Ovary (tissue), 9 donors: Measurements from ENCODE around the gene ITM2B. TPM values are rescaled to one million over a fixed set of nuclear protein-coding genes. Genes with fewer than 3 reads are reported as not detected.
"Not testable (repeated sequence)": the region's sequence is repeated elsewhere in the genome, so short reads cannot be mapped to it uniquely, and the experiment has no call there.

ENCODE experiments used
- DNase-seq, 5 donors: peaks; one replicate each; pipeline ENCODE4 v3.0.0-alpha.2; 2019 to 2020
- H3K27ac ChIP-seq, 2 donors: fragments of 200-600 bp; one replicate each; pipeline versions ENCODE4 v1.5.1 to v1.8.0; 2019 to 2022
- H3K27me3 ChIP-seq: fragments of 200-600 bp; one replicate; pipeline ENCODE4 v1.8.0; 2022
- H3K36me3 ChIP-seq: fragments of 200-600 bp; sonication (generic); one replicate; pipeline ENCODE4 v1.5.1; 2019
- H3K4me1 ChIP-seq: one replicate; pipeline ENCODE4 v1.8.1; 2013; ENCODE audit warnings: mild to moderate bottlenecking, moderate library complexity; ENCODE audit not compliant: insufficient read depth
- H3K4me3 ChIP-seq: fragments of 200-600 bp; sonication (generic); one replicate; pipeline ENCODE4 v1.5.1; 2017
- H3K9me3 ChIP-seq, 2 donors: fragments of 200-600 bp in 1 of 2; sonication (generic) in 1 of 2; one replicate each; pipeline versions ENCODE4 v1.5.1 to v1.8.1; 2013 to 2019; ENCODE audit warnings: mild to moderate bottlenecking in 1 of 2, moderate library complexity in 1 of 2
- CTCF ChIP-seq, 3 donors: fragments of 450-650 bp in 2 of 3; fragments of 200-600 bp in 1 of 3; IDR thresholded peaks; one replicate each; pipeline versions ENCODE4 v1.5.1 to v1.8.0; 2016 to 2022; ENCODE audit warnings: antibody characterized with exemption in 3 of 3, mild to moderate bottlenecking in 1 of 3
- EP300 ChIP-seq: sonication (generic); formaldehyde crosslinking; IDR thresholded peaks from one replicate; pipeline ENCODE4 v1.6.1; 2017; ENCODE audit warnings: antibody characterized with exemption
- POLR2A ChIP-seq: fragments of 450-650 bp; IDR thresholded peaks from one replicate; pipeline ENCODE4 v1.6.1; 2017; ENCODE audit warnings: antibody characterized with exemption, mild to moderate bottlenecking, moderate library complexity
- WGBS, 3 donors: extraction: QIAGEN DNeasy Blood & Tissue Kit in 1 of 3; methylation state at CpG; one replicate each; pipeline versions ENCODE4 v1.1.5 to v1.1.7; 2013 to 2017; 5-methylcytosine and 5-hydroxymethylcytosine counted together
- intact Hi-C, 4 donors: fragments of 100-400 bp; cut with DNase I; formaldehyde crosslinking; loops; one replicate each; pipeline versions ENCODE4 v1.11.0 to v1.15.1; 2022 to 2023
- polyA plus RNA-seq, 2 donors: library from polyadenylated mRNA; stranded (reverse); fragments of 200-250 nt in 1 of 2; fragments of 350-450 nt in 1 of 2; fragmentation: Illumina TruSeq in 1 of 2; extraction: RNeasy Lipid Tissue Mini Kit (QIAGEN cat#74804) in 1 of 2; gene quantifications; one replicate each; pipeline ENCODE4 v1.2.3, GENCODE V29; 2013 to 2014
- total RNA-seq, 7 donors: library from RNA; depleted of rRNA in 2 of 7; stranded (reverse); fragments of >200 nt in 2 of 7; fragmentation: NEBNext Ultra II Directional in 3 of 7; extraction: Animal tissue kit (Norgen Biotek cat#: 25700) in 3 of 7; gene quantifications; one replicate each; pipeline versions ENCODE4 v1.1.0 to v1.2.4, GENCODE V29; 2016 to 2023
- donor health status: DM: no; HTN: no; CAD: no; lungs with moderate emphysema.
- donor health status: DM: no; HTN: no; CAD: no.
- donor health status: Bipolar disorder and iron deficiency.
- donor health status: DM: yes; HTN: yes; CAD: no.
- donor health status: DM: no; HTN: no; CAD: no.
- donor health status: DM: yes; HTN: yes; CAD: no.

ITM2B gene
- total and polyA plus RNA-seq, 9 donors, result 635 to 1,955 (median 903) TPM

- intact Hi-C loops, result loop anchor here (5.0 to 10.0 kb wide), 4 partner anchors 66 to 328 kb away; partner anchors contain the start of gene RB1 (in 2 of the 4)
- Histone ChIP-seq H3K4me3 (peak overlapping the region; percentile 17), H3K36me3 (no peaks in the 10 kb centered on the region), H3K27ac (peak overlapping the region in 1 of 2 donors; percentile 99), H3K9me3 (no peaks in the 10 kb centered on the region), H3K27me3 (no peaks in the 10 kb centered on the region), H3K4me1 (peaks cover 7% of the 10 kb centered on the region)
- TF ChIP-seq POLR2A (no peak), CTCF (IDR thresholded peaks at IDR 0.05) (no peak), EP300 (no peak)
- 1 to 7% (median 3%) methylated on average over 3 of the region's 3 CpGs for WGBS, 3 donors
- DNase-seq, result no peak
Measured at GRCh38 chr13:48236528-48237353, 3.7 kb downstream of the ITM2B start.

DNA sequence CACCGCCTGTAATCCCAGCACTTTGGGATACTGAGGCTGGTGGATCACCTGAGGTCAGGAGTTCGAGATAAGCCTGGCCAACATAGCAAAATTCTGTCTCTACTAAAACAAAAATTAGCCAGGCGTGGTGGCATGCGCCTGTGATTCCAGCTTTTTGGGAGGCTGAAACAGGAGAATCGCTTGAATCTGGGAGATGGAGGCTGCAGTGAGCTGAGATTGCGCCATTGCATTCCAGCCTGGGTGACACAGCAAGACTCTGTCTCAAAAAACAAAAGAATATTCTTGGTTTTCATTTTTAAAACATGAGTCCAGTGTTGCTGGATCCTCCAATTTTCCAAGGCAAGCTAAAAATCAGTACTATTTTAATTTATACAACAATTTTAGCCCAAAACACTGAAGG is 6.4 kb downstream of the ITM2B start:
- not testable (repeated sequence) for H3K27me3 ChIP-seq, H3K9me3 ChIP-seq, H3K4me3 ChIP-seq, H3K4me1 ChIP-seq, H3K36me3 ChIP-seq, H3K27ac ChIP-seq, DNase-seq
- intact Hi-C loops, result loop anchor here (5.0 to 10.0 kb wide), 4 partner anchors 63 to 325 kb away; partner anchors contain the start of gene RB1 (in 2 of the 4)
- WGBS, 3 donors, result 94 to 98% (median 96%) methylated on average over 6 of the region's 6 CpGs

- Histone ChIP-seq H3K36me3 (no peaks in the 10 kb centered on the region), H3K4me3 (no peak overlapping the region), H3K27ac (no peak overlapping the region), H3K4me1 (peaks cover 3% of the 10 kb centered on the region), H3K9me3 (no peaks in the 10 kb centered on the region), H3K27me3 (no peaks in the 10 kb centered on the region)
- WGBS, 3 donors, result 19 to 29% (median 24%) methylated on average over 4 of the region's 4 CpGs
- TF ChIP-seq EP300 (no peak), POLR2A (no peak)
- no peak for DNase-seq
- intact Hi-C loops, result loop anchor here in 1 of 4 donors (10.0 kb wide), 1 partner anchor 63 kb away; the partner anchor contains the start of gene RB1
Measured at GRCh38 chr13:48241651-48242050, 8.6 kb downstream of the ITM2B start.

- intact Hi-C loops, result loop anchor here in 1 of 4 donors (10.0 kb wide), 1 partner anchor 62 kb away; the partner anchor contains the start of gene RB1
- Histone ChIP-seq H3K27ac (no peak overlapping the region), H3K4me3 (no peak overlapping the region), H3K27me3 (no peaks in the 10 kb centered on the region), H3K36me3 (no peaks in the 10 kb centered on the region), H3K9me3 (no peaks in the 10 kb centered on the region), H3K4me1 (peaks cover 7% of the 10 kb centered on the region)
- no peak for DNase-seq
- TF ChIP-seq CTCF (IDR thresholded peaks at IDR 0.05) (no peak), EP300 (no peak), POLR2A (no peak)
- 90 to 96% (median 95%) methylated on average over 1 of the region's 1 CpG for WGBS, 3 donors
Measured at GRCh38 chr13:48242677-48243076, 9.7 kb downstream of the ITM2B start.

DNA sequence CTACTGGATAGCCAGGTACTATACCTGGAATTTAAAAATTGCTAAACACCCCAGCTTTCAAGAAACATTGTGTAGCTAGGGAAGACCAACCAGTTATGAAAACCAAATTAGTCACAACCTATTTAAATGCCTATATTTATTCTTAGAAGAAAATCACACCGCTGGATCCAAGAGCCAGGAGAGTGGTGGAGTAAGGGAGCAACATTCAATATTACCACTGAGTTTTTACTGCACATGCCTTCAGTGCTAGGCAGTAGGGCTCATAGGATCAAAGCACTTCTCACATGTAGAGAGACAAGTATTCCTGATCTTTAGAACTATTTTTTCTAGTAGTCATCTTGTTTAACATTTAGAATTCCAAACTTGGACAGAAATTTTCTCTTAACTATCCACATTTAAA is 11.2 kb downstream of the ITM2B start:
- Histone ChIP-seq H3K4me1 (peaks cover 10% of the 10 kb centered on the region), H3K36me3 (no peaks in the 10 kb centered on the region), H3K9me3 (no peaks in the 10 kb centered on the region), H3K4me3 (no peak overlapping the region), H3K27ac (no peak overlapping the region), H3K27me3 (no peaks in the 10 kb centered on the region)
- intact Hi-C loops, result loop anchor here in 1 of 4 donors (10.0 kb wide), 1 partner anchor 61 kb away; the partner anchor contains the start of gene RB1
- no peak for DNase-seq
- 70 to 91% (median 90%) methylated on average over 1 of the region's 1 CpG for WGBS, 3 donors
- no peak for TF ChIP-seq CTCF (IDR thresholded peaks at IDR 0.05)
- no peak for TF ChIP-seq POLR2A
- no peak for TF ChIP-seq EP300
